Right ventricle myocardium inferior (tissue), 1 donor: ENCODE measurements around the gene SLC9B2. TPM values are rescaled to one million over a fixed set of nuclear protein-coding genes. Genes with fewer than 3 reads are reported as not detected.

ENCODE experiments used
- ATAC-seq: fragments of 200-7000 bp; cut with Tn5 transposase; one replicate; pipeline ENCODE4 v1.9.1; 2020; ENCODE audit warnings: mild to moderate bottlenecking, moderate library complexity
- DNase-seq: peaks from one replicate; pipeline ENCODE4 v3.0.0; 2021; ENCODE audit errors: missing footprints
- intact Hi-C: fragments of 100-400 bp; cut with DNase I; formaldehyde crosslinking; loops from one replicate; pipeline ENCODE4 v1.11.0; 2022
- total RNA-seq: library from RNA; stranded (reverse); fragmentation: NEBNext Ultra II Directional; extraction: Animal tissue kit (Norgen Biotek cat#: 25700); gene quantifications from one replicate; pipeline ENCODE4 v1.2.1, GENCODE V29; 2021
- donor health status: DM: no; HTN: yes; CAD: no; lungs with severe emphysema.

The SLC9B2 gene
- total RNA-seq, 1 donor from 2014 or later, result 3.3 TPM

GRCh38 chr4:103085555-103086196 is 9.1 kb upstream of the SLC9B2 start:
- intact Hi-C loops, result no loop called here
- ATAC-seq (no peak), DNase-seq (no peak)

GRCh38 chr4:103079621-103080020 is 3.1 kb upstream of the SLC9B2 start:
- intact Hi-C loops, result no loop called here
- DNase-seq, result no peak
- ATAC-seq, result no peak

- intact Hi-C loops, result no loop called here
- peak; percentile 93 for ATAC-seq
- peak; percentile 84 for DNase-seq
These were observed 441 bp downstream of the SLC9B2 start for GRCh38 chr4:103075894-103076746.

- ATAC-seq, result no peak
- intact Hi-C loops, result no loop called here
These were observed 1.1 kb downstream of the SLC9B2 start for GRCh38 chr4:103075435-103075893.

GRCh38 chr4:103074744-103075434 is 1.7 kb downstream of the SLC9B2 start:
- ATAC-seq (no peak), DNase-seq (no peak)
- intact Hi-C loops, result no loop called here

More at GRCh38 chr4:103075435-103075893, 1.1 kb downstream of the SLC9B2 start:
- DNase-seq, result no peak

GRCh38 chr4:103073792-103074438 is 2.6 kb downstream of the SLC9B2 start:
- DNase-seq (no peak), ATAC-seq (no peak)
- intact Hi-C loops, result no loop called here

GRCh38 chr4:103067841-103068547 is 8.6 kb downstream of the SLC9B2 start:
- DNase-seq, result no peak
- no peak for ATAC-seq

GRCh38 chr4:103060453-103061148 is 16.0 kb downstream of the SLC9B2 start:
- no peak for ATAC-seq
- DNase-seq, result no peak
- intact Hi-C loops, result no loop called here

More at GRCh38 chr4:103067841-103068547, 8.6 kb downstream of the SLC9B2 start:
- intact Hi-C loops, result no loop called here

- DNase-seq (peak; percentile 25), ATAC-seq (no peak)
- intact Hi-C loops, result no loop called here
These were observed 22.5 kb downstream of the SLC9B2 start for GRCh38 chr4:103054030-103054429.

GRCh38 chr4:103052779-103053178 is 23.8 kb downstream of the SLC9B2 start:
- no peak for ATAC-seq

GRCh38 chr4:103052145-103052544 is 24.4 kb downstream of the SLC9B2 start:
- intact Hi-C loops, result no loop called here
- ATAC-seq, result no peak

More at GRCh38 chr4:103052779-103053178, 23.8 kb downstream of the SLC9B2 start:
- DNase-seq, result no peak
- intact Hi-C loops, result no loop called here

GRCh38 chr4:103050736-103051436 is 25.7 kb downstream of the SLC9B2 start:
- ATAC-seq (no peak), DNase-seq (no peak)
- intact Hi-C loops, result no loop called here

More at GRCh38 chr4:103052145-103052544, 24.4 kb downstream of the SLC9B2 start:
- peak; percentile 53 for DNase-seq

- ATAC-seq (peak; percentile 71), DNase-seq (no peak)
- intact Hi-C loops, result loop anchor here (5.0 kb wide), 1 partner anchor 46 kb away; no protein-coding TSS in a partner anchor
These were observed 29.9 kb downstream of the SLC9B2 start for GRCh38 chr4:103046416-103047290.

GRCh38 chr4:103044183-103044582 is 32.4 kb downstream of the SLC9B2 start:
- DNase-seq (no peak), ATAC-seq (no peak)
- intact Hi-C loops, result no loop called here

GRCh38 chr4:103036169-103036568 is 40.4 kb downstream of the SLC9B2 start:
- intact Hi-C loops, result no loop called here
- ATAC-seq, result peak; percentile 65
- no peak for DNase-seq

GRCh38 chr4:103032574-103032973 is 44.0 kb downstream of the SLC9B2 start:
- no peak for ATAC-seq
- intact Hi-C loops, result no loop called here
- no peak for DNase-seq
